Endothelial cell (in vitro differentiated cells): Measurements from ENCODE around the gene ARL16. TPM values are rescaled to one million over a fixed set of nuclear protein-coding genes. Genes with fewer than 3 reads are reported as not detected.
A peak's percentile ranks its signal among the peaks of the same experiment; 100 is the strongest.

Source experiments
- DNase-seq: peaks from one replicate; pipeline ENCODE4 v3.0.0; 2021; ENCODE audit warnings: low spot score
- H3K27ac Mint-ChIP-seq: one replicate; pipeline ENCODE4 v1.8.0; 2021; ENCODE audit warnings: mixed read lengths, inconsistent platforms; ENCODE audit not compliant: unreplicated experiment
- H3K27me3 Mint-ChIP-seq: one replicate; pipeline ENCODE4 v1.8.0; 2021; ENCODE audit warnings: mild to moderate bottlenecking, moderate library complexity, mixed read lengths, inconsistent platforms; ENCODE audit not compliant: unreplicated experiment
- H3K36me3 Mint-ChIP-seq: one replicate; pipeline ENCODE4 v1.8.0; 2021; ENCODE audit warnings: mild to moderate bottlenecking, low read depth, mixed read lengths, inconsistent platforms; ENCODE audit not compliant: unreplicated experiment
- H3K4me1 Mint-ChIP-seq: one replicate; pipeline ENCODE4 v1.8.0; 2021; ENCODE audit warnings: mild to moderate bottlenecking, mixed read lengths, inconsistent platforms; ENCODE audit not compliant: unreplicated experiment
- H3K4me3 Mint-ChIP-seq: one replicate; pipeline ENCODE4 v1.8.0; 2021; ENCODE audit warnings: mild to moderate bottlenecking, mixed read lengths, inconsistent platforms; ENCODE audit not compliant: unreplicated experiment
- H3K9me3 Mint-ChIP-seq: one replicate; pipeline ENCODE4 v1.8.0; 2021; ENCODE audit warnings: mixed read lengths, inconsistent platforms; ENCODE audit not compliant: unreplicated experiment
- CTCF ChIP-seq: fragments of 200-600 bp; sonication (generic); IDR thresholded peaks from one replicate; pipeline ENCODE4 v1.5.0; 2021; ENCODE audit warnings: antibody characterized with exemption; ENCODE audit not compliant: unreplicated experiment
- total RNA-seq: library from RNA; stranded (reverse); fragmentation: NEBNext Ultra II Directional; extraction: Animal tissue kit (Norgen Biotek cat#: 25700); gene quantifications from one replicate; pipeline ENCODE4 v1.2.1, GENCODE V29; 2021; ENCODE audit not compliant: unreplicated experiment

Gene ARL16
- total RNA-seq, 1 donor from 2014 or later, result 54.0 TPM

- Mint-ChIP-seq H3K4me1 (peaks cover 17% of the 10 kb centered on the region), H3K27ac (peak overlapping the region; percentile 37), H3K9me3 (no peaks in the 10 kb centered on the region), H3K36me3 (peaks cover 3% of the 10 kb centered on the region), H3K4me3 (peak overlapping the region; percentile 89), H3K27me3 (peaks cover 6% of the 10 kb centered on the region)
- peak; percentile 43 for DNase-seq
- TF ChIP-seq CTCF, result no peak
Measured at GRCh38 chr17:81712468-81713003, 28.9 kb upstream of the ARL16 start.

GRCh38 chr17:81711814-81712467, 28.3 kb upstream of the ARL16 start, which contains the start of gene SLC25A10:
Gene SLC25A10 (plus strand): TSS chr17:81712284. CDS start chr17:81712427, 143 bp downstream.
- peak within 1 kb of the TSS; percentile 89 for H3K4me3 Mint-ChIP-seq
- no peaks in the 10 kb centered on the region for H3K9me3 Mint-ChIP-seq
- peak within 1 kb of the TSS; percentile 37 for H3K27ac Mint-ChIP-seq
- H3K4me1 Mint-ChIP-seq, result peaks cover 17% of the 10 kb centered on the region
- H3K36me3 Mint-ChIP-seq, result peaks cover 4% of the 10 kb centered on the region
- peaks cover 6% of the 10 kb centered on the region for H3K27me3 Mint-ChIP-seq
- TF ChIP-seq CTCF, result no peak
- peak; percentile 75 for DNase-seq

- Mint-ChIP-seq H3K27ac (peak overlapping the region; percentile 24), H3K36me3 (peaks cover 16% of the 10 kb centered on the region), H3K4me3 (peak overlapping the region; percentile 81), H3K4me1 (peaks cover 17% of the 10 kb centered on the region), H3K27me3 (peaks cover 11% of the 10 kb centered on the region), H3K9me3 (no peaks in the 10 kb centered on the region)
- no peak for TF ChIP-seq CTCF
- no peak for DNase-seq
Measured at GRCh38 chr17:81710514-81711308, 27.1 kb upstream of the ARL16 start.

GRCh38 chr17:81708739-81709185, 25.2 kb upstream of the ARL16 start:
- DNase-seq, result no peak
- Mint-ChIP-seq H3K9me3 (no peaks in the 10 kb centered on the region), H3K4me3 (peak overlapping the region; percentile 76), H3K4me1 (peaks cover 21% of the 10 kb centered on the region), H3K27me3 (peaks cover 15% of the 10 kb centered on the region), H3K27ac (no peak overlapping the region), H3K36me3 (peaks cover 21% of the 10 kb centered on the region)
- no peak for TF ChIP-seq CTCF
